ENCODE measurements around the gene CLCN4.

DNA sequence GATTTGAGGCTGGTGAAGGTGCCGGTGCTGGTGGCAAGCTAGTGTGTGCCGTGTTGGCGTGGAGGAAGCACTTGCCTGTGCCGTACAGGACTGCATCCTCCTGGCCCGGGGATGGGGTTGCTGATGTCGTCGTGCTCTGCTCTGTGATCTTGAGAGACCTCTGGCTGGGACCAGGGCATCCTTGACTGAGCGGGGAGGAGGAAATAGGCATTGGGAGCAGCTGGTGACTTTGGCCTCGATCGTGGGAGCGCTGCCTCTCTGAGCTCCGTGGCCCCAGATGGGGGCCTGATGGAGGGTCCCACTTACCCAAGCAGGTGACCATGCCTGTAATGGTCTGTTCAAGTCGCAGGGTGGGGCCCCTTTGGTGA, 31.5 kb upstream of the CLCN4 start:
- TF ChIP-seq POLR2A (IDR thresholded peaks at IDR 0.05) (no peak), CTCF (IDR thresholded peaks at IDR 0.05) (no peak)

All from vagina (tissue), 2 donors.